GM18858 (cell line): Measurements from ENCODE around the gene AOPEP.
"Not testable (repeated sequence)": the region's sequence is repeated elsewhere in the genome, so short reads cannot be mapped to it uniquely, and the experiment has no call there.

Source experiments
- ATAC-seq: cut with Tn5 transposase; IDR thresholded peaks from one replicate; pipeline ENCODE4 v1.9.1; 2021; ENCODE audit not compliant: unreplicated experiment

AOPEP gene

DNA sequence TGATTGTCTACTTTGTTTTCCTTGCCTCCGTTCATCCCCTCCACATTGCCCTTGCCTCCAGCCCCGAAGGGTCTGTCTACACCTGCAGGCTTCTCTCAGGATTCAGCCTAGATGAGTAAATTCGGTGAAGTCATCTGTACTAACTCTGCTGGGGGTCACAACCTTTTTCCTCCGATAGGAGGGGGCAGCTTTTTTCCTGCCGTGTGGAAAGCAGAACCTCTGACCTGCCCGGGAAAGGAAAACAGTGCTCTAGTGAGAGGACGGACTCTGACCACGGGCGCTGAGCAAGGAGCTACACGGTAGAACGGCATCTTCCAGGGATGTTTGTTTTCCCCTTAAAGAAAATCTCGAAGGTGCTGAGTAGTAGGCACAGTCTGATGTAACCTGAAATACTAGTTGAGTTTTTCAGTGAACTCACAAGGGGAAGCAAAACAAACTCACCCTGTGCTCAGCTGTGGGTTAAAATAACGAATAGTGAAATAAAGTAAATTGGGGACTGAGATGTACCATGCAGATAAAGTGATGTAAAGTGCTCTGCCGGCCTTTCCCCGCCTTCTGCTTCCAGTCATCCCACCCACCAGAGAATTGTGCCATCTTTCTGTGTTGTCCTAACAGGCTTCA lies 281.8 kb downstream of the AOPEP start:
- no peak for ATAC-seq

DNA sequence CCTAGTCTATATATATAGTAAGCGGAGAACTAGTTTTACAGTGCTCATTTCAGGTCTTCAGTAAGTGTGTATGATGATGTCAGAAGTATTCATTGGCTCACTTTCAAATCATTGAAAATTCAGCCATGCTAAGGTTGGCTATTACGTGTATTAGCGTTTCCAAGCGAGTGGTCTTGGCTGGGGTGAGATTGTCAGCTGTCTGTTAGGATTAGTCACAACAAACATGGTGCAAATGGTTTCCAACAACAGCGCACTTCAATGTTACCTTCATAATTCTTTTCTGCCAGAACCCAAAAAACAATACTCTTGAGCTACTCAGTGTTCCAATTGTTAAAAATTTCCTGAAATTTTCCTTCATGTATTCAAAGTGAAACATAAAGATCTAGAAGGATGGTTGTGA lies 283.0 kb downstream of the AOPEP start:
- ATAC-seq: no peak

DNA sequence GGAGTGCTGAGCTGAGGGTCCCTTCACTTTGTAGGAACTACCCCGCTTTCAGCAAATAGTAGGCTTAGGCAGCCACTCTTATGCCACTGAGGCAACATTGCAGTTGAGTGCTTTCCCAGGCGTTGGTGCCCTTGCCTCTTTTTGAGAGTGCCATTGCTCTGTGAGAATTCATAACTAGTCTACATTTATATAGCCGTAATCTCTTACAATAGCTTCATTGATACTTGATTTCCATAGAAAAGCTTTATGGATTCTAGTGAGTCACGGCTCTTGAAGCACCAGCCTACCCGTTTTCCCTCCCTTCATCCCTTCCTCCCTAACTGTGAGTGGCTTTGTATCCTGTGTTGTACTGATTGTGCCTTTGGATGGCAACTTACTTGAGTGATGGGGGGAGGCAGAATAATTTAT lies 283.9 kb downstream of the AOPEP start:
- ATAC-seq: no peak

DNA sequence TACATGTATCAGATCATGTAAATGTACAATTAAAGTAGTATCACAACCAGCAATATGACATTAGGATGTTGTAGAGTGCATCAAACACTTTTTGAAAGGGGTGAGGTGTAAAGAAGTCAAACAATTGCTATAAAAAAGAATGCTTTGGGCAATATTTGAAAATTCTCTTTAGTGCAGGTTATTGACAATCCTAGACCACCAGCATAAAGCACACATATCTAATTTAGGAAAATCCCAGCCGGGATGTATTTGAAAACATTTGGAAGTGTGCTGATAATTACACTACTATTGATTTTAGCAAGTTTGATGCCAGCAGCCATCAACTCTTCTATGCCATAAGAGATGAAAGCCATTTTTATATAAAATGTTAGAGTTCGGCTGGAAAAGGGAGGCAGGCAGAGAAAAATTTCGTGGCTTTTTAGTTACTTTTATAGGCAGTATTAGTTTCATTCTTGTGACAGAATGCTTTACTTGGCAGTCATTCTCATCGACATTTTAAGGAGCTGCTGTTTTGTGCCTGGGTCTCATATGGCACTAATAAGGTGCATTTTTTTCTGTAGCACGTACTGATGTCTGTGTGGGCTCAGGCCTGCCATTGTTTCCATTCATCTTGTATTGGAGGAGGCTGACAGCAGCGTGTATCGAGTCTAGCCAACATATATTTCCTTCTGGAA lies 285.7 kb downstream of the AOPEP start:
- ATAC-seq: no peak

DNA sequence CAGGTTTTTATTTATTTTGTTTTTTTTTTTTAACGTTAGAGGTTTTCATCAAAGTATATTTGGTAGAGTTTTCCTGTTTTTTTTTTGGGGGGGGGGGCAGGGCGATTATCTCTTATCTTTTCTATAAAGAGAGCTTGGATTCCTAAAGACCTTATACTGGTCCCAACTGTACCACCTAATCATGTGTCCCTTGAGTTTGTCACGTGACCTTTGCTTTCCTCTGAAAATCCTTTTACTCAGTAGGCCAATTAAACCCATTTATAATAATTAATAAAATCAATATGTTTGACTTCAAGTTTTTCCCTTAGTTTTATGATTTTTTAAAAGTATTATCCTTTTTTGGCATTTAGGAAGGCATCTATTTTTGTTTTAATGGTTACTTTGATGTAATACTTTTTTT lies 286.4 kb downstream of the AOPEP start:
- no peak for ATAC-seq

DNA sequence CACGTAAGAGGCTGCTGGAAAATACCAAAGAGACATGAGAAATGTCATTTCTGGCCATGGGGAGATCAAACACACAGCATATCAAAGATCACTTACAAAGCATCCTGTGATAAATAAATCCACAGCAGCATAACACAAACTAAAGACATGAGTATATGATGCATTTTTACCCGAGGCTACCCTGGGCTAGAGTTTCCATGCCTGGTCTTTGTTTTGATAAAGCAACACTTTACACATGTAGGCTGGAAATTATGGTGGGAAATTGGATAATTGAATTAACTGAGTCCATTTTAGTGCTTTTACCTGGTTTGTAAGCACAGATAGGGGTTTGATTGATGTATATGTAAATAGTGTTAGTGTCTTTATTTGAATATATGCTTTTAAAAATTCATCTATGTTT lies 288.4 kb downstream of the AOPEP start:
- ATAC-seq: no peak

DNA sequence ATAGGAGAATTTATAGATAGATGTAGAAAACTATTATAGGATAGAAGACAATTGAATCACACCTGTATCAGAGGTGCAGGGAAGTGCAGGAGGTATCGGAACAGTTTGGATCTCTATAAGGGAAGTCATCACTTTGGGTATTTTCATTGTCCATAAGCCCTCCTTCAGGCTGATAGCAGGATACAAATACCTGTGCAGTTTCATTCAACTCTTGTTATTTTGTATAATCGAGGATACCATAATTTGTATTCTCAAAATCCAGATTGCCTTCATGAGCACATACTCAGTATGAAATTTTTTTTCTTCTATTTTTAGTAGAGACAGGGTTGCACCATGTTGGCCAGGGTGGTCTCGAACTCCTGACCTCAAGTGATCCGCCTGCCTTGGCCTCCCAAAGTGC lies 289.1 kb downstream of the AOPEP start:
- no peak for ATAC-seq

DNA sequence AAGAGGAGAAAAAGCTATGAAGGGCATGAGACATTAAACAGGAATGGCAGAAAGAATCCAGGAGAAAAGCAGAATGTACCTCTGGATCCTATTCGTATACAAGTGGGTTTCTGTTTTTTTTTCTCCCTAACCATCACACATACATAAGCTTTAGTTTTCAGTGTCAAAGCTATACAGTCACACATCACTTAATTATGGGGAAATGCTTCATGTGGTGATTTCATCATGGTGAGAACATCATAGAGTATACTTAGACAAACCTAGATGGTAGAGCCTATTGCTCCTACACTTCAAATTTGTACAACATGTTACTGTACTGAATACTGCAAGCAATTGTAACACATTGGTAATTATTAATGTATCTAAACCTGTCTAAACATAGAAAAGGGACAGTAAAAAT lies 290.6 kb downstream of the AOPEP start:
- ATAC-seq: no peak

DNA sequence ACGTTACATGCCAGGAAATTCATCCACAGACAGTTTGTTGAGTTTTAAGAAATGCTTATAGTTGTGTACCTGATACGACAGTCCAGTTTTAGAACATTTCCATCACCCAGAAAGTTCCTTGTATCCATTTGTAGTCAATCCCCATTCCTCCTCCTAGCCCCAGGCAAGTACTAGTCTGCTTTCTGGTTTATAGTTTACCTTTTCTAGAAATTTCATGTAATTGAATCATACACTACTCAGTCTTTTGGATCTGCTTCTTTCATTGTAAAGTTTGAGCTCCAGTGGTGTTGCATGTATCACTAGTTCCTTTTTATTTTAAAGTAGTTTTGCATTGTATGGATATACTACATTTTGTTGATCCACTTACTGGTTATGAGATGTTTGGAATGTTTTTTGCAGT lies 291.2 kb downstream of the AOPEP start:
- no peak for ATAC-seq

DNA sequence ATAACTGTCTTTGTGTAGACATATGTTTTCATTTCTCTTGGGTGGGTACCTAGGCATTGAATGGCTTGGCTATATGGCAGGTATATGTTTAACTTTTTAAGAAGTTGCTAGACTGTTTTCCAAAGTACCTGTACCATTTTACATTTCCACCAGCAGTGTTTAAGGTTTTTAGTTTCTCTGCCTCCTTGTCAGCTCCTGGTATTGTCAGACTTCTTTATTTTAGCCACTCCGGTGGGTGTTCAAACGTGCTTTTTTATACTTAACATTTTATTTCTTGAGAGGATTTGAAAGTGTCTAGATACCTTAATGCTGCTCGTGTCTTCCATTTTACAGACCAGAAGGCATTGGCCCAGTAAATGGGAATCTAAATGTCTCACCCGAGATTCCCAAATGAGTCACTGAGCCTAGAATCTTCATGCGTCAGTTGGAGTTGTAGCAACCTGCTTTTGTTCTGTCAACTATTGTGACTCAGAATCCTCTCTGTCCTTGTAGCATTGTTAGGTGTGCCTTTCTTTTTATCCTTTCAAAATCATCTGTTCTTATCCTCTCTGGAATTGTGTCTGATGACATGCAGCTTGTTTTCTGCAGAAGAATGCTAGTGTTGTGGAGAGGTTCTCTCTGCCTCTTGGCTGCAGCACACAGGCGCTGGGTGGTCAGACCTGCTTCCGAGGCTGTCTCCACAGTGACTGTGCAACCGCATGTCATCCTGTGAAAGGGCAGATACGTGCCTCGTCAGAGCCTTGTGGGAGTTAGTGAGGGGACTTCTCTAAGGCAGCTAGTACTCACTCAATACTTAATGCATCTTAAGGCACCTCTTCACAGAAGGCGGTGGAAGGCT lies 291.8 kb downstream of the AOPEP start:
- no peak for ATAC-seq

DNA sequence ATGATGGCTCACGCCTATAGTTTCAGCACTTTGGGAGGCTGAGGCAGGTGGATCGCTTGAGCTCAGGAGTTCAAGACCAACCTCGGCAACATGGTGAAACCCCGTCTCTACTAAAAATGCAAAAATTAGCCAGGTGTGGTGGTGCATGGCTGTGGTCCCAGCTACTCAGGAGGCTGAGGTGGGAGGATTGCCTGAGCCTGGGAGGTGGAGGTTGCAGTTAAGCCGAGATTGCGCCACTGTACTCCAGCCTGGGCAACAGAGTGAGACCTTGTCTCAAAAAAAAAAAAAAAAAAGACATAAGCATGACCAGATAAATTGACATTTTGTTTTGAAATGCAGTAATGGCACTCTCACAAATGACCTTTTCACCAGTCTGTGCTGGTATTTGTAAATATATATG lies 294.1 kb downstream of the AOPEP start:
- ATAC-seq: not testable (repeated sequence)

DNA sequence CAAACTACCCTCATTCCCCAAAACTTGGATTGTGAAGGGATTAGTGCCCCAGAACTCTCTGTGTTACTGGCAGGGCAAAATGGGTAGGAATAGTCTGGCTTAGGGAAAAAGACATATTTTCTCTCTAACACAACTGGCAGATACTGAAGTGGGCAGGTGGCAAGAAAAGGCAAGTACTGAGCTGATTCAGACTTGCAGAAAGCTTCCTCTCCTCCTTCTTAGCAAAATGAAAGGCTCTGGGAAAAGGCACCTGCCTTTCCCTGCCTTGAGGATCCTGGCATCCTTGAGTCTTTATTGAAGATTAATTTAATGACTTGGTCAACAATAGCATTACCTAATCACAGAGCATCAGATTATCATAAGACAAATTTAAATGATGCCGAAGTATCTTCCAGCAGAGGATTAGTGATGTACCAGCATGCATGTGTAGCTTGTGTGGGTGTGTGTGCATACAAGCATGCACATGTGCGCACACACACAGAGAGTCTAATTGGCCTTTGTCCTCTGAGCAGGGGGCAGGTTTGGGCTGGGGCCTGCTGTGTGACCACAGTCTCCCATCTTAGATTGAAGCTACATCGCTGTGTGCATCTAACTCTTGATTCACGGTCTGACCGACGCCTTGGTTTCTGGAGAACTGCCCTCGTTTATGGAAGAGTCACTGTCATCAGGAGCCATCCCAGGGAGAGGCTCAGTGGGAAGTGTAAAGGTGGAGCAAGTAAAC lies 294.8 kb downstream of the AOPEP start:
- ATAC-seq: no peak

DNA sequence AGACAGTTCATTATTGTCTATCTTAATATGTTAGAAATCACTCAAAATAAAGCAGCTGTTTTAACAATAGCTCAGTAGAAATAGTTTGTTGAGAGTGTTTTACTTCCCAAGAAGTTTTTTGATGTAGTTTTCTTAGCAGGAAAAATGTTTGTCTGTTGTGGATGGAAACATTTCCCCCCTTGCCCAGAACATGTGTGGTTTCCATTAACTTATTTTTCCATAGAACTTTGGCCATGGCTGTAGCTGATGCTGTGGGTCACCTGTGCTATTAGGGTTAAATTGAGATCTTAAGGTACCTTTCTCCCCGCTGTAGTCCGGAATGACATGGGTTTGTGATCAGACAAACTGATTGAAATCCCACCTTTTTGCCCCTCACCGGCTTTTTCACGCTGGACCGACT lies 296.2 kb downstream of the AOPEP start:
- no peak for ATAC-seq

DNA sequence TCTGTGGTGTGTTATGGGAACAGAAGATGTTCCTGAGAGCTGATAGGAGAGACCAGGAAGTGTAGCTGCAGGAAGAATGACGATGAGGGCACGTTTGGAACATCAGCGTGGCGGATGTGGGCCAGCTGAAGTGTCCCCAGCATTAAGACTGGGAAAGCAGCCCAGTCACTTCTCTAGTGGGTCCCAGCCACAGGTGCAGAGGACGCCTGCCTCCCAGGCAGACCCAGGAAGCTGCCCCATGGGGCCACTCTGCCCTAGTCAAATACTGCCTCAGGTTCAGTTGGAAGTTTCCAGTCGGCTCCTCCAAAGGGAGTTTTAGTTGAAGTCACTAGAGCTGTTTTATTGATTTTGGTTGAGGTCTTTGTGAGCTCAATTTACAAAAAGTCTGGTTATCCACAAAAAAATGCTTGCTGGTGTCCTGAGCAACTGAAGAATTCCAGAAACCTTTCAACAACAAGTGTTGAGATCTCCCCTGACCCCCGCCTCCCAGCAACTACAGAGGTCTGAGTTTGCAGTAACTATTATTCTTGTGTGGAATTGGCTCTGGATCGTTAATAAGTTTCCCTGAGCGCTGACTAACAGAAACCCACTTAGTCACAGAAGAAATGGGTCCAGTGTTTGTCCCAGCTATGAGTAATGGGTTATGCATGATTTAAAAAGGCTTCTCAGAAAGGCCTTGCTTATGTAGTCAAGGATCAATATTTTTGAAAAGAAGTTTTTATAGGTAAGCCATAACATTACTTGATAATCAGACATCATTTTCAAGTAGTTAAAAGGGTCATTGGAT lies 296.9 kb downstream of the AOPEP start:
- ATAC-seq: no peak

DNA sequence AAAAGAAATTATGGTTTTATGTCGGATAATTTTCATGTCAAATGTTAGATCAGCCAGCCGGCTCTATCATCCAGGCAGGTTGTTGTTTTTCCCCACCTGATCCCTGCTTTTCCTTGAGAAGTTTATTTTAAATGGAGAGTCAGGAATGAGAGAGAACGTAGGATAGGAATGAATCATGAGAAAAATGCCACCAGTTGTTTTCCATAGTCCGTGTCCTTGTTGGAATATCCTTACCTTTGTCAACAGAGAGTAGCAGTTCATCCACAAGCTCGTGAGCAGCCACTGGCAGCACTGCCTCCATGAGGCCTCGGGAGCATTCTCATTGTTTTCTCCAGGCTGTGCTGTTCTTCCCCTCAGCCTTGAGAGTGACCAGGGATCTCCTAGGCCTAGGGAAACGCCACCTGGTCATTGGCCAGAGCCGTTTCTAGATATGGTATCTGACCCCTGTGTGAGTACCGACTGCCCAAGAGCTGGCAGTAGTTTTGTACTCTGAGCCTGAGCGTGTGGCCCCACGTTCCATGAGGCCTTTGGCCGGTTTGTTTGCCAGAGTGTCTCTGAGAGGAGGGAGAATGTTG lies 297.7 kb downstream of the AOPEP start:
- ATAC-seq: no peak

DNA sequence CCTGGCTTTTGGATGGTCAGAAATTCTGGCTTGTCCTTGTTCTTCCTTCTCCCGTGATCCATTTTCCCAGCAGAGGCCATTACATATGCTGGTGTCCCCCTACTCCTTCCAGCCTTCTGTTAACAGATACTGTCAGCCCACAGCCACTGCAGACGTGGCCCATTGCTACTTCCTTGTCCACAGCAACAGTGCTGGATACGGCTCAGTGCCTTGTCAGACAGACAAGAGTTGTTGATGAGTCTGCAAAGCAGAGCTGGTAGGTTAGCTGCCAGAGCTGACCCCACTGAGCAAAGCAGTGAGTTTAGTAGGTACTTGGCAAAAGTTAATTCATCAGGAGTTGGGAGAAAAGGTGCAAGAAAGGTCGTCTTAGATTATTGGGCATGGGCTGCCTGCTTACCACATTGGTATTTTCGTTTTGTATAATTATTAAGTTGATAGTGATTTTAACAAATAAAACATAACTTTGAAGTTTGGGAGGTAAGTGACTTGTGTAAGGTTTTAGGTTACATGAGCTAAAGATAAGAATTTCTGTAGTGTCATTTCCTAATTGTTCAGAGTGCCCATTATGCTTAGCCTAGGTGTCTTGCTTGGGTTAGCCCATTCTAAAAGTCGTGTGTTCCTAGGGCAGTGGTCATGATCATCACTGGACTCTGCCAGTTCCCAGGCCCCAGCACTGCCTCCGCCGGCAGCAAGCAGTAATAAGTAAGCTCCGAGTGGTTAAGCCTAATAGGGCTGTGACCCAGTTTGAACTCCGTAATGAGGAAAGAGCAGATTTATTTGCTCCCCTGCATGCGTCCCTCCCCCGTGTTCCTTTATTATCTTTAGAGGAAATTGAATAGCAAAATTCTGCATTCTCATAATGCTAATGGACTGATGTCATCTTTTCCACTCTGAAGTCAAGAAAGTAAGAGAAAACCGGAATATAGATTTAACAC lies 299.0 kb downstream of the AOPEP start:
- ATAC-seq: no peak

DNA sequence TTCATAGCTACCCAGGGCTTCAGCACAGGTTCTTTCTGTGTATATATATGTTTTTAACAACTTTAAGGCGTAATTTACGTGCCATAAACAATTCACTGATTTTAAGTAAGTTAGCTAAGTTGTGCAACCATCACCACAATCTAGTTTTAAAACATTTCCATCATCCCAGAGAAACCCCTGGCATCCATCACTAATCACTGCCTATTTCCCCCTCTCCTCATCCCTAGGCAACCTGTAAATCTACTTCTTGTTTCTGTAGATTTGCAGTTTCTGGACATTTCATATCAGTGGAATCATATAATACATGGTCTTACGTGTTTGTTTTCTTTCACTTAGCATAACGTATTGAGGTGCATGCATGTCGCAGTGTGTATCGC lies 299.6 kb downstream of the AOPEP start:
- no peak for ATAC-seq

DNA sequence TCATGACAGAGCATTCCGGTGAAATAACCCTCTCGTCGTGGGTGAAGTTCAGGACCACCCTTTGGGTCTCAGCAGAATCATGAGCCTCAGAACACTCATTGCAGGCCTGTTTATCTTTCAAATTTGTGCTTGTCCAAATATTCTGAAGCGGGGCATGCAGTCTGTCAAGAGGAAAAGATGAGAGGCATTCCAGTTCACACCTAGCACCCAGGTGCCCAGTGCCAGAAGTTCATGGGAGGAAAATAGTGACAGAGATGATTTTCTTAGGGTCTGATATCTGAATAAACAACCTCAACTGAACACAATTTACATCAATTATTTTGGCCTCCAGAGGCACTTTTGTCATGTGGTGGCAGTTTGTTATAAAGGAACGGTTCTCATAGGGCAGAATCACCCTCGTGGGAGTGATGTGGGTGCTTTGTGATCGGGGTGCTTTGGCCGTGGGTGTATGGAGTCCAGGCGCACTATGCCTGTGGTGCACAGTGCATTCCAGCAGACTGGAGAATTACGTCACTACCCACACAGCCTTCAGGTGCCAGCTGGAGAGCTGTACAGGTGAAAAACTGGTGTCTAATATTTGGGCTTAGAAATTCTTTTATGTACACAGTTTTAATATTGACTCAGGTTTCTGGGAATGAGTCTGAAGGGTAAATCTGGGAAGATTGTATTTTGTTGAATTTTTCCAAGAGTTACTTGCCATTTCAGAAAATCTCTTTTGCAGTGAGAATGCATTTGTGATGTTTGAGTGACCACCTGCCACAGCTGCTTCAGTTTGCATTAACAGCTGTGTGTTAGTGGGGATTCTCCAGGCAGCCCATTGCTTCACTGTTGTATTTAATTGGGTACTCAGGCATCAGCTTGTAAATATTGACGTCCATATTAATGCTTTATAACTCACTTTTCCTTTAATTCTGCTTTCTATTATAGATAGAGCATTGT lies 301.7 kb downstream of the AOPEP start:
- ATAC-seq: no peak
